HEK293 (cell line): ENCODE results near the gene DZIP1L.

Experiments used
- CTCF ChIA-PET: fragments of 350-600 bp; formaldehyde crosslinking; extraction: SDS; loops from one replicate; lab custom pipeline; 2021; ENCODE audit warnings: antibody characterized with exemption; lab: Yijun Ruan, JAX
- POLR2A ChIA-PET: fragments of 300-600 bp; formaldehyde crosslinking; extraction: SDS; loops from one replicate; lab custom pipeline; 2020; ENCODE audit warnings: antibody characterized with exemption, inconsistent platforms; lab: Yijun Ruan, JAX
- H3K27ac ChIP-seq: fragments of 200-500 bp; sonication (Bioruptor generic); 2 replicates; pipeline ENCODE4 v1.5.1; 2014; ENCODE audit warnings: low read depth, low read length, control low read depth, inconsistent platforms; ENCODE audit errors: extremely low read depth
- H3K36me3 ChIP-seq, 2 experiments: fragments of 200-500 bp in 1 of 2; sonication (Bioruptor generic) in 1 of 2; 1 replicate in 1 of 2; 2 replicates in 1 of 2; pipeline ENCODE4 v1.5.1; 2014 to 2017; ENCODE audit warnings: inconsistent platforms in 2 of 2, low read length in 2 of 2; ENCODE audit not compliant: control insufficient read depth in 2 of 2, insufficient read depth in 1 of 2
- H3K4me1 ChIP-seq: fragments of 200-500 bp; sonication (Bioruptor generic); 2 replicates; pipeline ENCODE4 v1.5.1; 2014; ENCODE audit warnings: mild to moderate bottlenecking, low read length, inconsistent platforms; ENCODE audit not compliant: control insufficient read depth, insufficient read depth
- H3K4me3 ChIP-seq: 2 replicates; pipeline ENCODE4 v1.5.1; 2011; ENCODE audit warnings: low read depth, mild to moderate bottlenecking, control low read depth, low read length, moderate library complexity
- H3K9me3 ChIP-seq: fragments of 200-500 bp; sonication (Bioruptor generic); 2 replicates; pipeline ENCODE4 v1.5.1; 2014; ENCODE audit warnings: low read depth, low read length, inconsistent platforms; ENCODE audit not compliant: control insufficient read depth, insufficient read depth
- EGR2 ChIP-seq: fragments of 450-650 bp; formaldehyde crosslinking; IDR thresholded peaks from 2 replicates; pipeline ENCODE4 v1.5.1; 2016; ENCODE audit warnings: low read depth, missing biosample characterization, missing genetic modification characterization
- GLIS1 ChIP-seq: fragments of 450-650 bp; formaldehyde crosslinking; IDR thresholded peaks from 2 replicates; pipeline ENCODE4 v1.5.1; 2016; ENCODE audit warnings: missing biosample characterization, missing genetic modification characterization
- HIC1 ChIP-seq: fragments of 450-650 bp; formaldehyde crosslinking; IDR thresholded peaks from 2 replicates; pipeline ENCODE4 v1.5.1; 2016; ENCODE audit warnings: missing biosample characterization, missing genetic modification characterization
- HOXD13 ChIP-seq: sonication (generic); formaldehyde crosslinking; IDR thresholded peaks from 2 replicates; pipeline ENCODE4 v1.8.0; 2022; ENCODE audit warnings: missing genetic modification reagents, borderline replicate concordance
- IKZF3 ChIP-seq: fragments of 450-650 bp; IDR thresholded peaks from 2 replicates; pipeline ENCODE4 v1.5.0; 2018; ENCODE audit warnings: missing biosample characterization, mild to moderate bottlenecking, missing genetic modification characterization, moderate library complexity
- KLF8 ChIP-seq: fragments of 450-650 bp; formaldehyde crosslinking; IDR thresholded peaks from 2 replicates; pipeline ENCODE4 v1.5.1; 2016; ENCODE audit warnings: missing biosample characterization, missing genetic modification characterization
- REPIN1 ChIP-seq: fragments of 450-650 bp; formaldehyde crosslinking; IDR thresholded peaks from 2 replicates; pipeline ENCODE4 v1.5.1; 2017; ENCODE audit warnings: missing biosample characterization, missing genetic modification characterization, low read depth
- SCRT1 ChIP-seq: fragments of 450-650 bp; formaldehyde crosslinking; IDR thresholded peaks from 2 replicates; pipeline ENCODE4 v1.5.1; 2016; ENCODE audit warnings: missing biosample characterization, missing genetic modification characterization, borderline replicate concordance
- ZBTB26 ChIP-seq: fragments of 450-650 bp; formaldehyde crosslinking; optimal IDR thresholded peaks from 2 replicates; pipeline ENCODE3; 2016; ENCODE audit warnings: missing biosample characterization, mild to moderate bottlenecking, missing genetic modification characterization
- ZNF174 ChIP-seq: fragments of 450-650 bp; formaldehyde crosslinking; IDR thresholded peaks from 2 replicates; pipeline ENCODE4 v1.5.0; 2017; ENCODE audit warnings: missing biosample characterization, mild to moderate bottlenecking, missing genetic modification characterization
- ZNF274 ChIP-seq, 2 experiments: fragments of 200-500 bp in 1 of 2; fragments of 450-650 bp in 1 of 2; sonication (Bioruptor generic) in 1 of 2; formaldehyde crosslinking in 1 of 2; IDR thresholded peaks; 2 replicates each; pipeline versions ENCODE4 v1.5.1 to v1.6.1; 2014 to 2016; ENCODE audit warnings: borderline replicate concordance in 1 of 2, inconsistent platforms in 1 of 2, low read length in 1 of 2, missing biosample characterization in 1 of 2, missing genetic modification characterization in 1 of 2
- ZNF560 ChIP-seq: fragments of 450-650 bp; formaldehyde crosslinking; IDR thresholded peaks from 2 replicates; pipeline ENCODE4 v1.5.1; 2017; ENCODE audit warnings: missing biosample characterization, missing genetic modification characterization, borderline replicate concordance
- ZNF629 ChIP-seq: fragments of 450-650 bp; formaldehyde crosslinking; IDR thresholded peaks from 2 replicates; pipeline ENCODE4 v1.5.1; 2017; ENCODE audit warnings: missing biosample characterization, missing genetic modification characterization
- ZNF701 ChIP-seq: fragments of 450-650 bp; formaldehyde crosslinking; IDR thresholded peaks from 2 replicates; pipeline ENCODE4 v1.5.1; 2016; ENCODE audit warnings: missing biosample characterization, missing genetic modification characterization
- ZNF704 ChIP-seq: fragments of 450-650 bp; formaldehyde crosslinking; IDR thresholded peaks from 2 replicates; pipeline ENCODE4 v1.5.1; 2016; ENCODE audit warnings: missing biosample characterization, missing genetic modification characterization
- ZNF837 ChIP-seq: fragments of 450-650 bp; formaldehyde crosslinking; IDR thresholded peaks from 2 replicates; pipeline ENCODE4 v1.5.1; 2016; ENCODE audit warnings: missing biosample characterization, missing genetic modification characterization
- ZSCAN30 ChIP-seq: fragments of 450-650 bp; IDR thresholded peaks from 2 replicates; pipeline ENCODE4 v1.5.1; 2018; ENCODE audit warnings: missing biosample characterization, mild to moderate bottlenecking, missing genetic modification characterization, moderate library complexity
- ZSCAN4 ChIP-seq: fragments of 450-650 bp; formaldehyde crosslinking; IDR thresholded peaks from 2 replicates; pipeline ENCODE4 v1.5.1; 2017; ENCODE audit warnings: missing biosample characterization, missing genetic modification characterization
- ZXDB ChIP-seq: fragments of 450-650 bp; formaldehyde crosslinking; IDR thresholded peaks from 2 replicates; pipeline ENCODE4 v1.5.1; 2016; ENCODE audit warnings: missing biosample characterization, missing genetic modification characterization

The DZIP1L gene

GRCh38 chr3:138032567-138032966, 82.8 kb downstream of the DZIP1L start:
- Histone ChIP-seq H3K9me3 (no peaks in the 10 kb centered on the region), H3K27ac (no peak overlapping the region), H3K4me1 (no peaks in the 10 kb centered on the region), H3K4me3 (no peak overlapping the region), H3K36me3 (peaks cover 0 to 7% of the 10 kb centered on the region in 2 experiments; a peak in 1 of 3 replicates)
- TF ChIP-seq ZNF704 = no peak
- TF ChIP-seq HIC1 (tag by site-specific recombination) = no peak
- no peak for TF ChIP-seq EGR2 (tag by site-specific recombination)
- TF ChIP-seq ZNF174 (tag by site-specific recombination) = no peak
- CTCF ChIA-PET = interaction anchor here (0.6 kb wide), 1 partner anchor 44 kb away, joined by 3 read pairs; no protein-coding TSS in a partner anchor
- POLR2A ChIA-PET = no interaction called here

GRCh38 chr3:138031536-138031935, 83.9 kb downstream of the DZIP1L start:
- no peaks in the 10 kb centered on the region for H3K4me1 ChIP-seq
- CTCF ChIA-PET = interaction anchor here (0.5 to 1.3 kb wide), 3 partner anchors 21 to 999 kb away, joined by 3 read pairs; no protein-coding TSS in a partner anchor
- H3K36me3 ChIP-seq = peaks cover 0 to 13% of the 10 kb centered on the region in 2 experiments; a peak in 1 of 3 replicates
- no peaks in the 10 kb centered on the region for H3K9me3 ChIP-seq
- no peak overlapping the region for H3K4me3 ChIP-seq
- no peak for TF ChIP-seq SCRT1 (tag by site-specific recombination)
- no peak for TF ChIP-seq ZSCAN4 (tag by site-specific recombination)
- TF ChIP-seq IKZF3 (tag by site-specific recombination) = no peak
- no peak for TF ChIP-seq ZNF274 (IDR thresholded peaks at IDR 0.05; ENCODE audit: low read length)
- TF ChIP-seq ZNF274 (tag by site-specific recombination; IDR thresholded peaks at IDR 0.05; ENCODE audit: borderline replicate concordance) = no peak
- TF ChIP-seq EGR2 (tag by site-specific recombination) = no peak
- TF ChIP-seq ZNF837 (tag by site-specific recombination) = no peak
- no peak for TF ChIP-seq ZBTB26
- no peak for TF ChIP-seq REPIN1 (tag by site-specific recombination)
- no peak for TF ChIP-seq ZNF629 (tag by site-specific recombination)
- TF ChIP-seq GLIS1 = no peak
- no peak for TF ChIP-seq KLF8
- TF ChIP-seq ZSCAN30 (tag by site-specific recombination) = no peak
- TF ChIP-seq HOXD13 = no peak
- no peak for TF ChIP-seq ZNF701 (tag by site-specific recombination)
- no peak for TF ChIP-seq ZXDB (tag by site-specific recombination)
- TF ChIP-seq ZNF560 (tag by site-specific recombination) = no peak
- no peak overlapping the region for H3K27ac ChIP-seq
- POLR2A ChIA-PET = no interaction called here
